IMR-90 (cell line): Measurements from ENCODE around the gene CASK. TPM values are rescaled to one million over a fixed set of nuclear protein-coding genes. Genes with fewer than 3 reads are reported as not detected.
A peak's percentile ranks its signal among the peaks of the same experiment; 100 is the strongest.

Source experiments
- ATAC-seq: fragments of 200-7000 bp; cut with Tn5 transposase; 2 replicates; pipeline ENCODE4 v1.9.1; 2020; ENCODE audit warnings: low read depth, mild to moderate bottlenecking, moderate library complexity
- BruUV-seq: library from RNA; stranded (reverse); fragments of 400-500 nt; replicated peaks from 2 replicates; lab custom pipeline; 2021; lab: Mats Ljungman, UMichigan
- CTCF ChIA-PET: fragments of 300-600 bp; formaldehyde crosslinking; extraction: SDS; loops from one replicate; lab custom pipeline; 2021; ENCODE audit warnings: antibody characterized with exemption; lab: Yijun Ruan, JAX
- POLR2A ChIA-PET: fragments of 300-600 bp; sonication (Branson Sonifier 250); formaldehyde crosslinking; loops from one replicate; lab custom pipeline; 2022; ENCODE audit warnings: antibody characterized with exemption; ENCODE audit not compliant: unreplicated experiment; lab: Charles Lee
- DNase-seq: peaks from one replicate; pipeline ENCODE4 v3.0.0; 2013
- H2AFZ ChIP-seq: replicated peaks from 2 replicates; pipeline ENCODE3; 2013; ENCODE audit warnings: low read length, mild to moderate bottlenecking; ENCODE audit not compliant: poor library complexity
- H2AK5ac ChIP-seq: 2 replicates; pipeline ENCODE4 v1.6.1; 2013; ENCODE audit warnings: low read depth, low read length, inconsistent platforms
- H2AK9ac ChIP-seq: replicated peaks from 2 replicates; pipeline ENCODE3; 2013; ENCODE audit warnings: mild to moderate bottlenecking, low read depth, low read length, moderate library complexity; ENCODE audit not compliant: poor library complexity
- H2BK120ac ChIP-seq: 2 replicates; pipeline ENCODE4 v1.6.1; 2013; ENCODE audit warnings: low read depth, low read length, inconsistent platforms
- H2BK15ac ChIP-seq: 3 replicates; pipeline ENCODE4 v1.6.1; 2013; ENCODE audit warnings: low read depth, low read length, inconsistent platforms
- H2BK20ac ChIP-seq: 2 replicates; pipeline ENCODE4 v1.6.1; 2013; ENCODE audit warnings: low read depth, mild to moderate bottlenecking, inconsistent platforms, low read length, moderate library complexity
- H2BK5ac ChIP-seq: 2 replicates; pipeline ENCODE4 v1.6.1; 2013; ENCODE audit warnings: mild to moderate bottlenecking, low read depth, low read length, inconsistent platforms; ENCODE audit not compliant: poor library complexity, severe bottlenecking
- H3K14ac ChIP-seq: replicated peaks from 2 replicates; pipeline ENCODE4 v1.6.1; 2013; ENCODE audit warnings: low read depth, low read length, inconsistent platforms
- H3K18ac ChIP-seq: 2 replicates; pipeline ENCODE4 v1.6.1; 2013; ENCODE audit warnings: low read depth, low read length, control low read depth
- H3K23ac ChIP-seq: 2 replicates; pipeline ENCODE4 v1.6.1; 2013; ENCODE audit warnings: low read depth, low read length, inconsistent platforms
- H3K27ac ChIP-seq: 2 replicates; pipeline ENCODE4 v1.5.1; 2013; ENCODE audit warnings: mild to moderate bottlenecking, control low read depth, low read length; ENCODE audit not compliant: insufficient read depth
- H3K27me3 ChIP-seq: 2 replicates; pipeline ENCODE4 v1.6.1; 2013; ENCODE audit warnings: low read length; ENCODE audit not compliant: control insufficient read depth, insufficient read depth
- H3K36me3 ChIP-seq: 2 replicates; pipeline ENCODE4 v1.6.1; 2013; ENCODE audit warnings: low read length, mixed read lengths; ENCODE audit not compliant: control insufficient read depth, insufficient read depth
- H3K4ac ChIP-seq: 2 replicates; pipeline ENCODE4 v1.6.1; 2013; ENCODE audit warnings: low read depth, low read length, inconsistent platforms
- H3K4me1 ChIP-seq: 2 replicates; pipeline ENCODE4 v1.6.1; 2013; ENCODE audit warnings: low read length, mixed read lengths; ENCODE audit not compliant: control insufficient read depth, insufficient read depth
- H3K4me2 ChIP-seq: 2 replicates; pipeline ENCODE4 v1.6.1; 2013; ENCODE audit warnings: low read depth, mild to moderate bottlenecking, control low read depth, low read length, moderate library complexity
- H3K4me3 ChIP-seq: 2 replicates; pipeline ENCODE4 v1.5.1; 2013; ENCODE audit warnings: low read depth, mild to moderate bottlenecking, control low read depth, low read length, moderate library complexity; ENCODE audit not compliant: insufficient read depth
- H3K56ac ChIP-seq: 2 replicates; pipeline ENCODE4 v1.6.1; 2013; ENCODE audit warnings: low read length, inconsistent platforms; ENCODE audit not compliant: insufficient read depth; ENCODE audit errors: extremely low read depth
- H3K79me1 ChIP-seq, 2 experiments: 2 replicates each; pipeline ENCODE4 v1.6.1; 2013; ENCODE audit warnings: low read length in 2 of 2, inconsistent platforms in 1 of 2, low read depth in 1 of 2
- H3K9ac ChIP-seq: 2 replicates; pipeline ENCODE4 v1.6.1; 2013; ENCODE audit warnings: low read depth, low read length, control low read depth
- H3K9me1 ChIP-seq: 2 replicates; pipeline ENCODE4 v1.6.1; 2013; ENCODE audit warnings: low read length, inconsistent platforms; ENCODE audit not compliant: insufficient read depth
- H3K9me3 ChIP-seq: 2 replicates; pipeline ENCODE4 v1.6.1; 2013; ENCODE audit warnings: low read length; ENCODE audit not compliant: control insufficient read depth, insufficient read depth
- H4K20me1 ChIP-seq: 2 replicates; pipeline ENCODE4 v1.6.1; 2013; ENCODE audit warnings: low read length, inconsistent platforms; ENCODE audit not compliant: insufficient read depth
- H4K5ac ChIP-seq: 2 replicates; pipeline ENCODE4 v1.6.1; 2013; ENCODE audit warnings: mild to moderate bottlenecking, low read depth, low read length, control low read depth
- H4K8ac ChIP-seq, 2 experiments: 2 replicates each; pipeline ENCODE4 v1.6.1; 2013; ENCODE audit warnings: low read depth in 2 of 2, low read length in 2 of 2, control low read depth in 1 of 2, inconsistent platforms in 1 of 2
- H4K91ac ChIP-seq: 2 replicates; pipeline ENCODE4 v1.6.1; 2013; ENCODE audit warnings: low read depth, low read length, inconsistent platforms; ENCODE audit not compliant: insufficient read depth
- BHLHE40 ChIP-seq: fragments of 150-350 bp; IDR thresholded peaks from 2 replicates; pipeline ENCODE4 v1.6.1; 2016; ENCODE audit warnings: mild to moderate bottlenecking, low read depth, low read length
- CEBPB ChIP-seq: IDR thresholded peaks from 2 replicates; pipeline ENCODE4 v1.6.1; 2012; ENCODE audit warnings: low read depth, low read length, improper control_type of control experiment
- ELK1 ChIP-seq: fragments of 150-350 bp; IDR thresholded peaks from 2 replicates; pipeline ENCODE4 v1.6.1; 2016; ENCODE audit warnings: low read depth, mild to moderate bottlenecking, low read length, moderate library complexity, borderline replicate concordance
- FOS ChIP-seq: fragments of 150-350 bp; IDR thresholded peaks from 2 replicates; pipeline ENCODE4 v1.6.1; 2016; ENCODE audit warnings: low read depth, low read length
- MAFK ChIP-seq: IDR thresholded peaks from 2 replicates; pipeline ENCODE4 v1.6.1; 2012; ENCODE audit warnings: low read depth, low read length, improper control_type of control experiment
- MAZ ChIP-seq: IDR thresholded peaks from 2 replicates; pipeline ENCODE4 v1.6.1; 2012; ENCODE audit warnings: low read depth, mild to moderate bottlenecking, low read length, improper control_type of control experiment, moderate library complexity, borderline replicate concordance
- MXI1 ChIP-seq: IDR thresholded peaks from 2 replicates; pipeline ENCODE4 v1.6.1; 2012; ENCODE audit warnings: low read depth, mild to moderate bottlenecking, low read length, moderate library complexity, borderline replicate concordance
- NFE2L2 ChIP-seq: fragments of 150-350 bp; IDR thresholded peaks from 2 replicates; pipeline ENCODE4 v1.6.1; 2016; ENCODE audit warnings: low read depth, mild to moderate bottlenecking, low read length
- POLR2A ChIP-seq: IDR thresholded peaks from 2 replicates; pipeline ENCODE4 v1.6.1; 2012; ENCODE audit warnings: mild to moderate bottlenecking, low read depth, low read length
- RCOR1 ChIP-seq: IDR thresholded peaks from 2 replicates; pipeline ENCODE4 v1.6.1; 2012; ENCODE audit warnings: mild to moderate bottlenecking, low read length, improper control_type of control experiment; ENCODE audit not compliant: insufficient replicate concordance
- RFX5 ChIP-seq: IDR thresholded peaks from 2 replicates; pipeline ENCODE4 v1.8.0; 2012; ENCODE audit warnings: low read depth, mild to moderate bottlenecking, low read length, moderate library complexity
- SMC3 ChIP-seq: fragments of 150-350 bp; IDR thresholded peaks from 2 replicates; pipeline ENCODE4 v1.6.1; 2016; ENCODE audit warnings: low read depth, mild to moderate bottlenecking, antibody characterized with exemption, low read length, moderate library complexity
- WGBS, 2 experiments: methylation state at CpG; one replicate each; pipeline versions ENCODE4 v1.1.5 to v1.1.7; 2013; ENCODE audit warnings: missing lambda C conversion rate in 2 of 2; ENCODE audit not compliant: insufficient read length in 1 of 2; ENCODE audit errors: extremely low coverage in 2 of 2; 5-methylcytosine and 5-hydroxymethylcytosine counted together
- dilution Hi-C: fragments of 300-500 bp; cut with HindIII; formaldehyde crosslinking; loops from one replicate; pipeline ENCODE4 v1.14.3; 2018; ENCODE audit warnings: low sequenced_read_pairs; ENCODE audit not compliant: unreplicated experiment
- in situ Hi-C: fragments of 300-500 bp; cut with MboI; formaldehyde crosslinking; loops from 3 replicates; pipeline ENCODE4 v1.14.3; 2019; ENCODE audit warnings: low sequenced_read_pairs, inconsistent platforms, mixed read lengths
- intact Hi-C: fragments of 100-400 bp; cut with micrococcal nuclease; formaldehyde crosslinking; loops from 2 replicates; pipeline ENCODE4 v1.10.0; 2022
- polyA plus RNA-seq, 3 experiments: library from polyadenylated mRNA; depleted of rRNA; stranded (reverse); fragments of >200 nt; gene quantifications; 2 replicates each; pipeline ENCODE4 v1.2.3, GENCODE V29; 2012; ENCODE audit warnings: low replicate concordance in 1 of 3
- total RNA-seq: library from RNA; depleted of rRNA; stranded (reverse); fragments of >200 nt; gene quantifications from 2 replicates; pipeline ENCODE4 v1.2.3, GENCODE V29; 2012
- TF ChIP-seq, protein P1 (sequence below): fragments of 150-350 bp; IDR thresholded peaks from 2 replicates; pipeline ENCODE4 v1.6.1; 2017; ENCODE audit warnings: mild to moderate bottlenecking, antibody characterized with exemption, low read length, low read depth
- TF ChIP-seq, protein P2 (sequence below): conservative IDR thresholded peaks from 2 replicates; pipeline ENCODE4 v1.5.1; 2012; ENCODE audit warnings: mild to moderate bottlenecking, low read depth, low read length, improper control_type of control experiment

Gene CASK
- total and polyA plus RNA-seq, 2 of the 4 experiments (the other 2 are of a cell fraction) = 9.4 to 17.7 TPM

GRCh38 chrX:41596596-41596995 lies 326.8 kb downstream of the CASK start:
- WGBS, 2 experiments = no CpG with 5 or more reads among the region's 3 CpGs
- intact Hi-C loops = no loop called here

More at GRCh38 chrX:41596596-41596995, 326.8 kb downstream of the CASK start:
- Histone ChIP-seq H4K8ac (no peak overlapping the region), H2AK9ac (no peak overlapping the region), H3K79me1 (no peaks in the 10 kb centered on the region), H3K23ac (no peak overlapping the region), H3K56ac (no peak overlapping the region), H3K9me1 (no peaks in the 10 kb centered on the region), H3K18ac (no peak overlapping the region), H2BK120ac (no peak overlapping the region), H3K4me2 (no peak overlapping the region), H4K5ac (no peak overlapping the region), H4K20me1 (no peaks in the 10 kb centered on the region), H4K91ac (no peak overlapping the region), H3K4me3 (no peak overlapping the region), H3K9ac (no peak overlapping the region), H3K9me3 (no peaks in the 10 kb centered on the region), H2BK5ac (no peak overlapping the region), H2BK20ac (no peak overlapping the region), H3K27ac (no peak overlapping the region), H2BK15ac (no peak overlapping the region), H3K36me3 (no peaks in the 10 kb centered on the region), H3K14ac (no peak overlapping the region), H3K4ac (no peak overlapping the region), H3K27me3 (peaks cover 4% of the 10 kb centered on the region; the same call in 1 of the 2 replicates), H2AK5ac (no peak overlapping the region), H3K4me1 (no peaks in the 10 kb centered on the region), H2AFZ (no peak overlapping the region)
- ChIA-PET CTCF (interaction anchor here (1.1 kb wide), 1 partner anchor 13 kb away, joined by 4 read pairs; no protein-coding TSS in a partner anchor), POLR2A (no interaction called here)
- no peak for ATAC-seq
- BruUV-seq = no TSS peak
- in situ Hi-C loops = no loop called here
- DNase-seq = peak; percentile 53
- TF ChIP-seq BHLHE40 = no peak
- TF ChIP-seq, protein P1, sequence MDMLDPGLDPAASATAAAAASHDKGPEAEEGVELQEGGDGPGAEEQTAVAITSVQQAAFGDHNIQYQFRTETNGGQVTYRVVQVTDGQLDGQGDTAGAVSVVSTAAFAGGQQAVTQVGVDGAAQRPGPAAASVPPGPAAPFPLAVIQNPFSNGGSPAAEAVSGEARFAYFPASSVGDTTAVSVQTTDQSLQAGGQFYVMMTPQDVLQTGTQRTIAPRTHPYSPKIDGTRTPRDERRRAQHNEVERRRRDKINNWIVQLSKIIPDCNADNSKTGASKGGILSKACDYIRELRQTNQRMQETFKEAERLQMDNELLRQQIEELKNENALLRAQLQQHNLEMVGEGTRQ = no peak
- TF ChIP-seq, protein P2, sequence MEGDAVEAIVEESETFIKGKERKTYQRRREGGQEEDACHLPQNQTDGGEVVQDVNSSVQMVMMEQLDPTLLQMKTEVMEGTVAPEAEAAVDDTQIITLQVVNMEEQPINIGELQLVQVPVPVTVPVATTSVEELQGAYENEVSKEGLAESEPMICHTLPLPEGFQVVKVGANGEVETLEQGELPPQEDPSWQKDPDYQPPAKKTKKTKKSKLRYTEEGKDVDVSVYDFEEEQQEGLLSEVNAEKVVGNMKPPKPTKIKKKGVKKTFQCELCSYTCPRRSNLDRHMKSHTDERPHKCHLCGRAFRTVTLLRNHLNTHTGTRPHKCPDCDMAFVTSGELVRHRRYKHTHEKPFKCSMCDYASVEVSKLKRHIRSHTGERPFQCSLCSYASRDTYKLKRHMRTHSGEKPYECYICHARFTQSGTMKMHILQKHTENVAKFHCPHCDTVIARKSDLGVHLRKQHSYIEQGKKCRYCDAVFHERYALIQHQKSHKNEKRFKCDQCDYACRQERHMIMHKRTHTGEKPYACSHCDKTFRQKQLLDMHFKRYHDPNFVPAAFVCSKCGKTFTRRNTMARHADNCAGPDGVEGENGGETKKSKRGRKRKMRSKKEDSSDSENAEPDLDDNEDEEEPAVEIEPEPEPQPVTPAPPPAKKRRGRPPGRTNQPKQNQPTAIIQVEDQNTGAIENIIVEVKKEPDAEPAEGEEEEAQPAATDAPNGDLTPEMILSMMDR = no peak
- TF ChIP-seq NFE2L2 = no peak
- no peak for TF ChIP-seq RFX5
- no peak for TF ChIP-seq MAFK
- no peak for TF ChIP-seq POLR2A
- TF ChIP-seq RCOR1 = no peak
- TF ChIP-seq ELK1 = no peak
- TF ChIP-seq MXI1 = no peak
- no peak for TF ChIP-seq FOS
- no peak for TF ChIP-seq SMC3
- TF ChIP-seq MAZ = no peak
- no peak for TF ChIP-seq CEBPB
- dilution Hi-C loops = no loop called here
